SK-N-MC (cell line): ENCODE data around the gene PRR35.

Experiments
- EZH2 ChIP-seq: fragments of 200-600 bp; sonication (generic); IDR thresholded peaks from one replicate; pipeline ENCODE4 v1.6.1; 2017; ENCODE audit warnings: antibody characterized with exemption
- FOXP2 ChIP-seq: optimal IDR thresholded peaks from 2 replicates; pipeline ENCODE3; 2011; ENCODE audit warnings: mild to moderate bottlenecking, moderate library complexity; ENCODE audit not compliant: insufficient read depth; ENCODE audit errors: extremely low read length, control extremely low read depth
- POLR2AphosphoS5 ChIP-seq: IDR thresholded peaks from 2 replicates; pipeline ENCODE4 v1.6.1; 2012; ENCODE audit warnings: mild to moderate bottlenecking, low read depth, low read length, borderline replicate concordance

- TF ChIP-seq POLR2AphosphoS5 (no peak), EZH2 (no peak), FOXP2 (no peak)
These were observed 10.5 kb upstream of the PRR35 start for GRCh38 chr16:549544-550263.
